Caco-2 (cell line): Measurements from ENCODE around the gene ADAMTSL4. TPM values are rescaled to one million over a fixed set of nuclear protein-coding genes. Genes with fewer than 3 reads are reported as not detected.
A peak's percentile ranks its signal among the peaks of the same experiment; 100 is the strongest.

ENCODE experiments used
- BruUV-seq: library from RNA; stranded (reverse); fragments of 400-500 nt; replicated peaks from 2 replicates; lab custom pipeline; 2021; lab: Mats Ljungman, UMichigan
- CTCF ChIA-PET: fragments of 300-600 bp; sonication (Branson Sonifier 250); formaldehyde crosslinking; loops from one replicate; lab custom pipeline; 2022; ENCODE audit warnings: antibody characterized with exemption; lab: Charles Lee
- POLR2A ChIA-PET: fragments of 300-600 bp; sonication (Branson Sonifier 250); formaldehyde crosslinking; loops from one replicate; lab custom pipeline; 2022; ENCODE audit warnings: antibody characterized with exemption; lab: Charles Lee
- DNase-seq, 2 experiments: peaks; one replicate each; pipeline versions ENCODE4 v3.0.0 to v3.0.0-alpha.2; 2020 to 2022
- H3K27me3 ChIP-seq: replicated peaks from 2 replicates; pipeline ENCODE4 v1.6.0; 2011; ENCODE audit warnings: low read length; ENCODE audit not compliant: control insufficient read depth, insufficient read depth
- H3K36me3 ChIP-seq: 2 replicates; pipeline ENCODE4 v1.5.1; 2011; ENCODE audit warnings: low read length; ENCODE audit not compliant: control insufficient read depth, insufficient read depth
- H3K4me1 ChIP-seq: fragments of 250-450 bp; sonication (Bioruptor Pico); 2 replicates; pipeline ENCODE4 v1.5.1; 2020; ENCODE audit warnings: mild to moderate bottlenecking
- H3K4me3 ChIP-seq: 2 replicates; pipeline ENCODE4 v1.5.1; 2011; ENCODE audit warnings: low read depth, mild to moderate bottlenecking, control low read depth, low read length
- H3K9me3 ChIP-seq: fragments of 250-450 bp; sonication (Bioruptor Pico); 2 replicates; pipeline ENCODE4 v1.5.1; 2020; ENCODE audit warnings: mild to moderate bottlenecking, moderate library complexity
- H3K27ac Mint-ChIP-seq: one replicate; pipeline ENCODE4 v1.8.0; 2022; ENCODE audit warnings: mixed read lengths; ENCODE audit not compliant: unreplicated experiment
- H3K27me3 Mint-ChIP-seq: one replicate; pipeline ENCODE4 v1.8.0; 2022; ENCODE audit warnings: mixed read lengths; ENCODE audit not compliant: insufficient read depth, unreplicated experiment
- H3K36me3 Mint-ChIP-seq: one replicate; pipeline ENCODE4 v1.8.0; 2022; ENCODE audit warnings: mild to moderate bottlenecking, mixed read lengths; ENCODE audit not compliant: insufficient read depth, unreplicated experiment
- H3K4me1 Mint-ChIP-seq: one replicate; pipeline ENCODE4 v1.8.0; 2022; ENCODE audit warnings: low read depth, mixed read lengths; ENCODE audit not compliant: unreplicated experiment
- H3K4me3 Mint-ChIP-seq: one replicate; pipeline ENCODE4 v1.8.0; 2022; ENCODE audit warnings: mild to moderate bottlenecking, moderate library complexity, mixed read lengths; ENCODE audit not compliant: unreplicated experiment
- H3K9me3 Mint-ChIP-seq: one replicate; pipeline ENCODE4 v1.8.0; 2022; ENCODE audit warnings: mixed read lengths; ENCODE audit not compliant: unreplicated experiment
- CTCF ChIP-seq, 2 experiments: fragments of 200-600 bp in 1 of 2; IDR thresholded peaks; 1 replicate in 1 of 2; 2 replicates in 1 of 2; pipeline versions ENCODE4 v1.5.1 to v1.8.0; 2011 to 2022; ENCODE audit warnings: antibody characterized with exemption in 1 of 2, control low read depth in 1 of 2, inconsistent platforms in 1 of 2, low read depth in 1 of 2, low read length in 1 of 2, mild to moderate bottlenecking in 1 of 2, moderate library complexity in 1 of 2; ENCODE audit not compliant: insufficient read depth in 1 of 2, severe bottlenecking in 1 of 2, unreplicated experiment in 1 of 2
- intact Hi-C: fragments of 100-400 bp; cut with micrococcal nuclease; formaldehyde crosslinking; loops from one replicate; pipeline ENCODE4 v1.10.0; 2022; ENCODE audit not compliant: unreplicated experiment
- total RNA-seq: library from RNA; stranded (reverse); gene quantifications from 2 replicates; pipeline ENCODE4 v1.2.3, GENCODE V29; 2022

The ADAMTSL4 gene
- total RNA-seq, 1 experiment from 2014 or later: 17.6 TPM

DNA sequence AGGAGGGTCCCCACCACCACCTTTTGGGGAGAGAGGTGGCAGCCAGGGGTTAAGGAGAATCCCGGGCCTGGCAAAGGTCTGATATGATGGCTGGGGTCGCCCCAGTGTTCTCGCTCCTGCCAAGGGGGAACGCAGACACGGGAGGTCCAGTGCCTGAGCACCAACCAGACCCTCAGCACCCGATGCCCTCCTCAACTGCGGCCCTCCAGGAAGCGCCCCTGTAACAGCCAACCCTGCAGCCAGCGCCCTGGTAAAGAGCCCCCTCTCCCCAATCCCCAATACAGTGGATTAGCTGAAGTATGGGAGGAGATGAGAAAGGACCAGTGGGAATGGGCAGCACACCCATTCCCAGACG is 10.4 kb downstream of the ADAMTSL4 start:
- H3K9me3 Mint-ChIP-seq: no peaks in the 10 kb centered on the region
- Histone ChIP-seq H3K4me3 (no peak overlapping the region), H3K36me3 (no peaks in the 10 kb centered on the region; the same call in 1 of the 2 replicates), H3K4me1 (peaks cover 29% of the 10 kb centered on the region), H3K27me3 (no peaks in the 10 kb centered on the region), H3K9me3 (no peaks in the 10 kb centered on the region)
- BruUV-seq: no TSS peak
- CTCF ChIA-PET: interaction anchor here (0.5 to 6.2 kb wide), 15 partner anchors 9 to 256 kb away, joined by 3 to 51 read pairs (median 5); partner anchors contain the start of genes ENSA, FALEC, GOLPH3L and MCL1
- DNase-seq: no peak
- intact Hi-C loops: loop anchor here (1.0 to 10.0 kb wide), 4 partner anchors 7 to 445 kb away; partner anchors contain the start of genes CERS2, GOLPH3L, MINDY1 and PRUNE1
- H3K4me3 Mint-ChIP-seq: no peak overlapping the region
- no peak overlapping the region for H3K27ac Mint-ChIP-seq
- no peak for TF ChIP-seq CTCF (IDR thresholded peaks at IDR 0.05; ENCODE audit: insufficient read depth in 1 of 2, low read depth in 1 of 2, low read length in 1 of 2, severe bottlenecking in 1 of 2, unreplicated experiment in 1 of 2)
- peaks cover 27% of the 10 kb centered on the region for H3K4me1 Mint-ChIP-seq
- H3K36me3 Mint-ChIP-seq: peaks cover 37% of the 10 kb centered on the region
- POLR2A ChIA-PET: interaction anchor here (1.4 kb wide), 1 partner anchor 20 kb away, joined by 4 read pairs; the partner anchor contains the start of gene MCL1
- no peaks in the 10 kb centered on the region for H3K27me3 Mint-ChIP-seq

DNA sequence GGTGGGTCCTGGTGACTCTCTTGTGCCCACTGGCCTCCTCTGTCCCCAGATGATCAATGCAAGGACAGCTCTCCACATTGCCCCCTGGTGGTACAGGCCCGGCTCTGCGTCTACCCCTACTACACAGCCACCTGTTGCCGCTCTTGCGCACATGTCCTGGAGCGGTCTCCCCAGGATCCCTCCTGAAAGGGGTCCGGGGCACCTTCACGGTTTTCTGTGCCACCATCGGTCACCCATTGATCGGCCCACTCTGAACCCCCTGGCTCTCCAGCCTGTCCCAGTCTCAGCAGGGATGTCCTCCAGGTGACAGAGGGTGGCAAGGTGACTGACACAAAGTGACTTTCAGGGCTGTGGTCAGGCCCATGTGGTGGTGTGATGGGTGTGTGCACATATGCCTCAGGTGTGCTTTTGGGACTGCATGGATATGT is 10.8 kb downstream of the ADAMTSL4 start:
- peak; percentile 81 to 84 for DNase-seq
- Histone ChIP-seq H3K36me3 (no peaks in the 10 kb centered on the region; the same call in 1 of the 2 replicates), H3K27me3 (no peaks in the 10 kb centered on the region), H3K4me3 (no peak overlapping the region), H3K4me1 (peaks cover 29% of the 10 kb centered on the region), H3K9me3 (no peaks in the 10 kb centered on the region)
- POLR2A ChIA-PET: interaction anchor here (1.4 to 2.3 kb wide), 2 partner anchors 8 to 20 kb away, joined by 4 to 8 read pairs; partner anchors contain the start of gene MCL1
- no TSS peak for BruUV-seq
- CTCF ChIA-PET: interaction anchor here (0.5 to 6.2 kb wide), 15 partner anchors 8 to 255 kb away, joined by 3 to 51 read pairs (median 5); partner anchors contain the start of genes ENSA, FALEC, GOLPH3L and MCL1
- Mint-ChIP-seq H3K27ac (no peak overlapping the region), H3K4me3 (no peak overlapping the region), H3K36me3 (peaks cover 33% of the 10 kb centered on the region), H3K9me3 (no peaks in the 10 kb centered on the region), H3K27me3 (no peaks in the 10 kb centered on the region), H3K4me1 (peaks cover 27% of the 10 kb centered on the region)
- peak; percentile 87 to 95 for TF ChIP-seq CTCF (IDR thresholded peaks at IDR 0.05; ENCODE audit: insufficient read depth in 1 of 2, low read depth in 1 of 2, low read length in 1 of 2, severe bottlenecking in 1 of 2, unreplicated experiment in 1 of 2)
- intact Hi-C loops: loop anchor here (1.0 to 10.0 kb wide), 4 partner anchors 8 to 445 kb away; partner anchors contain the start of genes CERS2, GOLPH3L, MINDY1 and PRUNE1

DNA sequence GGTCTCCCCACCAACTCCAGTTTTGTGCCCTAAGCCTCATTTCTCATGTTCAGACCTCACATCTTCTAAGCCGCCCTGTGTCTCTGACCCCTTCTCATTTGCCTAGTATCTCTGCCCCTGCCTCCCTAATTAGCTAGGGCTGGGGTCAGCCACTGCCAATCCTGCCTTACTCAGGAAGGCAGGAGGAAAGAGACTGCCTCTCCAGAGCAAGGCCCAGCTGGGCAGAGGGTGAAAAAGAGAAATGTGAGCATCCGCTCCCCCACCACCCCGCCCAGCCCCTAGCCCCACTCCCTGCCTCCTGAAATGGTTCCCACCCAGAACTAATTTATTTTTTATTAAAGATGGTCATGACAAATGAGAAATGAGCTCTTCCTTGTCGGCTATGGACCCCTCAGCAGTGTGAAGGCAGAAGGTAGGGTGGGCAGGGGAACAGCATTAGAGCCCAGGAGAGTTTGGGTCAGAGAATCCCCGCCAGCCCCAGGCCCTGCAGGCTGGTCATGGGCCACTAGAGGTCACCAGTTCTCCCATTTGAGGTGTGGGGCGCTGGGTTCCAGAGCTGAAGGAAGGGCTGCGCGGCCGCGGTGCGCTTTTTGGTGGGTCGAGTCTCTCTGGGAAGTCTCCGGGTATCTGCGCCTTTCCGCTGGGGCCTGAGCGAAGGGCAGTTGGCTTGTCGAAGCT is 11.5 kb downstream of the ADAMTSL4 start:
- no peaks in the 10 kb centered on the region for H3K27me3 Mint-ChIP-seq
- H3K9me3 Mint-ChIP-seq: no peaks in the 10 kb centered on the region
- H3K4me1 Mint-ChIP-seq: peaks cover 27% of the 10 kb centered on the region
- peak; percentile 86 to 88 for TF ChIP-seq CTCF (IDR thresholded peaks at IDR 0.05; ENCODE audit: insufficient read depth in 1 of 2, low read depth in 1 of 2, low read length in 1 of 2, severe bottlenecking in 1 of 2, unreplicated experiment in 1 of 2)
- no peaks in the 10 kb centered on the region for H3K9me3 ChIP-seq
- peak overlapping the region; percentile 95 for H3K27ac Mint-ChIP-seq
- peak; percentile 89 to 92 for DNase-seq
- H3K36me3 ChIP-seq: no peaks in the 10 kb centered on the region; the same call in 1 of the 2 replicates
- no peaks in the 10 kb centered on the region for H3K27me3 ChIP-seq
- ChIA-PET CTCF (interaction anchor here (0.6 to 6.2 kb wide), 25 partner anchors 8 to 265 kb away, joined by 3 to 51 read pairs (median 5); partner anchors contain the start of genes ADAMTSL4, ENSA, FALEC and GOLPH3L), POLR2A (interaction anchor here (0.5 to 5.6 kb wide), 9 partner anchors 9 to 315 kb away, joined by 3 to 152 read pairs (median 6); partner anchors contain the start of genes ADAMTSL4, ENSA, GOLPH3L and MCL1)
- H3K4me3 ChIP-seq: peak overlapping the region; percentile 46
- peaks cover 29% of the 10 kb centered on the region for H3K4me1 ChIP-seq
- TSS peak; percentile 52 for BruUV-seq
- intact Hi-C loops: loop anchor here (1.0 to 10.0 kb wide), 5 partner anchors 8 to 444 kb away; partner anchors contain the start of genes CERS2, GOLPH3L, MINDY1 and PRUNE1
- peak overlapping the region; percentile 80 for H3K4me3 Mint-ChIP-seq
- peaks cover 35% of the 10 kb centered on the region for H3K36me3 Mint-ChIP-seq
